Neural cell (in vitro differentiated cells): Measurements from ENCODE around the gene SLC41A3. TPM values are rescaled to one million over a fixed set of nuclear protein-coding genes. Genes with fewer than 3 reads are reported as not detected.

Experiments used
- H2AFZ ChIP-seq: fragments of 200-600, 300-800 bp; sonication (generic), shearing (Covaris generic); 2 replicates; pipeline ENCODE4 v1.6.0; 2014; ENCODE audit warnings: low read depth, mild to moderate bottlenecking, antibody characterized with exemption, low read length, moderate library complexity
- H3F3A ChIP-seq: fragments of 200-600 bp; shearing (Covaris generic); 2 replicates; pipeline ENCODE4 v1.6.1; 2016; ENCODE audit warnings: mild to moderate bottlenecking, moderate library complexity, mixed read lengths, antibody characterized with exemption, low read length; ENCODE audit not compliant: insufficient read depth, poor library complexity, severe bottlenecking
- H3K27ac ChIP-seq: fragments of 200-600, 300-800 bp; sonication (generic), shearing (Covaris generic); 2 replicates; pipeline ENCODE4 v1.5.1; 2014; ENCODE audit warnings: mild to moderate bottlenecking, low read length, moderate library complexity
- H3K27me3 ChIP-seq: fragments of 300-800, 200-600 bp; sonication (generic), shearing (Covaris generic); 2 replicates; pipeline ENCODE4 v1.6.0; 2014; ENCODE audit warnings: mild to moderate bottlenecking, low read depth, low read length, moderate library complexity; ENCODE audit not compliant: insufficient read depth
- H3K36me3 ChIP-seq: fragments of 300-800, 200-600 bp; sonication (generic), shearing (Covaris generic); 2 replicates; pipeline ENCODE4 v1.5.1; 2014; ENCODE audit warnings: mild to moderate bottlenecking, antibody characterized with exemption, low read length, moderate library complexity; ENCODE audit not compliant: insufficient read depth
- H3K4me2 ChIP-seq: fragments of 300-800, 200-600 bp; sonication (generic), shearing (Covaris generic); 2 replicates; pipeline ENCODE4 v1.6.0; 2014; ENCODE audit warnings: mild to moderate bottlenecking, low read length
- H3K4me3 ChIP-seq: fragments of 300-800, 200-600 bp; sonication (generic), shearing (Covaris generic); 2 replicates; pipeline ENCODE4 v1.5.1; 2014; ENCODE audit warnings: mild to moderate bottlenecking, low read length, moderate library complexity
- H3K79me2 ChIP-seq: fragments of 200-600 bp; shearing (Covaris generic); replicated peaks from 2 replicates; pipeline ENCODE4 v1.6.0; 2014; ENCODE audit warnings: mild to moderate bottlenecking, low read length, moderate library complexity; ENCODE audit not compliant: insufficient read depth
- H3K9ac ChIP-seq: fragments of 300-800, 200-600 bp; sonication (generic), shearing (Covaris generic); 2 replicates; pipeline ENCODE4 v1.6.1; 2016; ENCODE audit warnings: mild to moderate bottlenecking, low read length, mixed read lengths
- H3K9me2 ChIP-seq: fragments of 200-600 bp; shearing (Covaris generic); 2 replicates; pipeline ENCODE4 v1.6.1; 2016; ENCODE audit warnings: mild to moderate bottlenecking, low read length, mixed read lengths; ENCODE audit not compliant: insufficient read depth
- H3K9me3 ChIP-seq: fragments of 200-600, 300-800 bp; sonication (generic), shearing (Covaris generic); 2 replicates; pipeline ENCODE4 v1.6.1; 2016; ENCODE audit warnings: mild to moderate bottlenecking, mixed run types, low read length, moderate library complexity, mixed read lengths
- H4K20me1 ChIP-seq: fragments of 200-600 bp; shearing (Covaris generic); 2 replicates; pipeline ENCODE4 v1.6.1; 2016; ENCODE audit warnings: mild to moderate bottlenecking, mixed run types; ENCODE audit not compliant: insufficient read depth
- CTCF ChIP-seq: fragments of 450-650 bp; IDR thresholded peaks from 2 replicates; pipeline ENCODE4 v1.5.1; 2014; ENCODE audit warnings: antibody characterized with exemption, mild to moderate bottlenecking, moderate library complexity; ENCODE audit not compliant: poor library complexity, severe bottlenecking
- EP300 ChIP-seq: fragments of 450-650 bp; conservative IDR thresholded peaks from 2 replicates; pipeline ENCODE4 v1.6.1; 2014; ENCODE audit warnings: antibody characterized with exemption, mild to moderate bottlenecking, moderate library complexity; ENCODE audit not compliant: poor library complexity, severe bottlenecking
- EZH2 ChIP-seq: fragments of 200-600, 300-800 bp; shearing (Covaris generic), sonication (generic); IDR thresholded peaks from 2 replicates; pipeline ENCODE4 v1.6.1; 2014; ENCODE audit warnings: antibody characterized with exemption, low read length, borderline replicate concordance, mild to moderate bottlenecking; ENCODE audit not compliant: insufficient read depth, poor library complexity, severe bottlenecking
- MXI1 ChIP-seq: fragments of 450-650 bp; conservative IDR thresholded peaks from 2 replicates; pipeline ENCODE4 v1.6.1; 2014; ENCODE audit warnings: antibody characterized with exemption, mild to moderate bottlenecking; ENCODE audit not compliant: poor library complexity, severe bottlenecking
- POLR2AphosphoS5 ChIP-seq: IDR thresholded peaks from 2 replicates; pipeline ENCODE4 v1.6.1; 2012
- RAD21 ChIP-seq: fragments of 450-650 bp; conservative IDR thresholded peaks from 2 replicates; pipeline ENCODE4 v1.6.1; 2014; ENCODE audit warnings: antibody characterized with exemption, mild to moderate bottlenecking, moderate library complexity
- REST ChIP-seq: IDR thresholded peaks from 2 replicates; pipeline ENCODE4 v1.6.1; 2012; ENCODE audit warnings: borderline replicate concordance
- SMC3 ChIP-seq: fragments of 450-650 bp; conservative IDR thresholded peaks from 2 replicates; pipeline ENCODE4 v1.6.1; 2014; ENCODE audit warnings: antibody characterized with exemption, mild to moderate bottlenecking, moderate library complexity; ENCODE audit not compliant: poor library complexity
- TAF1 ChIP-seq: IDR thresholded peaks from 2 replicates; pipeline ENCODE4 v1.6.1; 2012; ENCODE audit warnings: low read depth
- polyA plus RNA-seq: library from polyadenylated mRNA; depleted of rRNA; stranded (reverse); fragments of >200 nt; gene quantifications from 2 replicates; pipeline ENCODE4 v1.2.3, GENCODE V29; 2014

SLC41A3 gene
- polyA plus RNA-seq, 1 donor from 2014 or later, result 80.0 TPM

DNA sequence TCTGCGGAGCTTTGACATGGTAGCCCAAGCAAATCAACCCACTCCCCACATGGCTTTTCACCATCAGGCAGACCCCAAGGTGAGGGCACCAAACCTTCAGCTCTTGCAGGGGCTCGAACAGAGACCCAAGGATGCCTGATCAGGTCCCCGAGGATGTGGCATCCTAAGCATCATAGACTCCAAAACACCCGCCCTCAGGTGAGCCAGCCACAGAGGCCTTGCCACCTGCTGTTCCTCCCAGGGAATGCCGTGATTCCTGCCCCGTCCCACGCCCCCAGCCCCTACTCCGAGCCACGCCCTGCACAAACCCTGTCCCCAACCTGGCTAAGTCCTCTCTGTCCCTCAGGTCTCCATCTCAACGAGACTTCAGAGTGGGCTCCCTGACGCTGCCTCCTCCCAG, 34.7 kb upstream of the SLC41A3 start:
- no peaks in the 10 kb centered on the region for H3K36me3 ChIP-seq
- no peaks in the 10 kb centered on the region for H3K9me2 ChIP-seq
- H3K27me3 ChIP-seq, result no peaks in the 10 kb centered on the region
- TF ChIP-seq CTCF (no peak), POLR2AphosphoS5 (no peak), REST (no peak), RAD21 (no peak), EP300 (no peak), EZH2 (no peak), TAF1 (no peak), SMC3 (no peak), MXI1 (no peak)
- H2AFZ ChIP-seq, result no peak overlapping the region
- H3K9me3 ChIP-seq, result no peaks in the 10 kb centered on the region
- no peak overlapping the region for H3K4me3 ChIP-seq
- no peak overlapping the region for H3K9ac ChIP-seq
- no peak overlapping the region for H3K27ac ChIP-seq
- H3F3A ChIP-seq, result no peaks in the 10 kb centered on the region
- H3K4me2 ChIP-seq, result no peak overlapping the region
- no peaks in the 10 kb centered on the region for H4K20me1 ChIP-seq
- no peaks in the 10 kb centered on the region for H3K79me2 ChIP-seq

- Histone ChIP-seq H3K27ac (no peak overlapping the region), H3K9me3 (no peaks in the 10 kb centered on the region), H4K20me1 (no peaks in the 10 kb centered on the region), H3K27me3 (no peaks in the 10 kb centered on the region), H3K9me2 (no peaks in the 10 kb centered on the region), H2AFZ (no peak overlapping the region), H3K9ac (no peak overlapping the region), H3K4me2 (no peak overlapping the region), H3K79me2 (no peaks in the 10 kb centered on the region), H3K4me3 (no peak overlapping the region), H3K36me3 (no peaks in the 10 kb centered on the region), H3F3A (no peaks in the 10 kb centered on the region)
- TF ChIP-seq REST (no peak), SMC3 (no peak), RAD21 (no peak), CTCF (no peak), EZH2 (no peak), EP300 (no peak), TAF1 (no peak), MXI1 (no peak), POLR2AphosphoS5 (no peak)
Observed at GRCh38 chr3:126117786-126118185, 33.9 kb upstream of the SLC41A3 start.
